Uterus (tissue), 2 donors: Measurements from ENCODE around the gene TCEA2.

ENCODE experiments used
- POLR2A ChIP-seq, 2 donors: fragments of 450-650 bp; IDR thresholded peaks; one replicate each; pipeline ENCODE4 v1.6.1; 2016; ENCODE audit warnings: antibody characterized with exemption in 2 of 2, mild to moderate bottlenecking in 1 of 2, moderate library complexity in 1 of 2
- TF ChIP-seq, protein P1 (sequence below), 4 experiments: fragments of 200-600 bp in 2 of 4; fragments of 450-650 bp in 2 of 4; sonication (generic) in 2 of 4; IDR thresholded peaks; one replicate each; pipeline ENCODE4 v1.5.1; 2016 to 2019; ENCODE audit warnings: antibody characterized with exemption in 4 of 4, mild to moderate bottlenecking in 2 of 4, moderate library complexity in 1 of 4

DNA sequence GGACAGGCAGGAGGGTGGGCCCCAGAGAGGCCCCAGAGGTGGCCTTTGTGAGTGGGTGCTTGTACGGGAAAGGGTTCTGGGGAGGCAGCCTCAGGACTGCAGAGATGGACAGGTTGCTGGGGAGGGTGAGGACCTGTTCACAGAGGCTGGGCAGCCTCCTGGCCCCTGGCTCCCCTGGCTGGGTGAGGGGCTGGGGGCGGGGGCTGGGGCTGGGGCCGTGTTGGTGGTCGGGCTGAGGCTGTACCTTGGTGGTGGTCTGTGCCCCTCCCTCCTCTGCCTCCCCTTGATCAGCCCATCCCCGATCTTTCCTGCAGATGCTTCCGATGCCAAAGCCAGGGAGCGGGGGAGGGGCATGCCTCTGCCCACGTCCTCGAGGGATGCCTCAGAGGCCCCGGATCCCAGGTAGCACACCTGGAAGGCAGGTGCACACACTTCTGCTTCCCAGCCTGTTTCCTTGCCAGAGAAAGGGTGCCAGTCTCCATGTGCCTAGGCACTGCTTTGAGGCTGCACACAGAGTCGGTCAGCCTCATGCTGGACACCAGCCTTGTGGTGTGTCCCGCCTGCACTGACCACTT is 4.8 kb downstream of the TCEA2 start:
- TF ChIP-seq POLR2A (IDR thresholded peaks at IDR 0.05) = no peak
- TF ChIP-seq, protein P1, sequence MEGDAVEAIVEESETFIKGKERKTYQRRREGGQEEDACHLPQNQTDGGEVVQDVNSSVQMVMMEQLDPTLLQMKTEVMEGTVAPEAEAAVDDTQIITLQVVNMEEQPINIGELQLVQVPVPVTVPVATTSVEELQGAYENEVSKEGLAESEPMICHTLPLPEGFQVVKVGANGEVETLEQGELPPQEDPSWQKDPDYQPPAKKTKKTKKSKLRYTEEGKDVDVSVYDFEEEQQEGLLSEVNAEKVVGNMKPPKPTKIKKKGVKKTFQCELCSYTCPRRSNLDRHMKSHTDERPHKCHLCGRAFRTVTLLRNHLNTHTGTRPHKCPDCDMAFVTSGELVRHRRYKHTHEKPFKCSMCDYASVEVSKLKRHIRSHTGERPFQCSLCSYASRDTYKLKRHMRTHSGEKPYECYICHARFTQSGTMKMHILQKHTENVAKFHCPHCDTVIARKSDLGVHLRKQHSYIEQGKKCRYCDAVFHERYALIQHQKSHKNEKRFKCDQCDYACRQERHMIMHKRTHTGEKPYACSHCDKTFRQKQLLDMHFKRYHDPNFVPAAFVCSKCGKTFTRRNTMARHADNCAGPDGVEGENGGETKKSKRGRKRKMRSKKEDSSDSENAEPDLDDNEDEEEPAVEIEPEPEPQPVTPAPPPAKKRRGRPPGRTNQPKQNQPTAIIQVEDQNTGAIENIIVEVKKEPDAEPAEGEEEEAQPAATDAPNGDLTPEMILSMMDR (IDR thresholded peaks at IDR 0.05) = no peak
